Spleen (tissue), 3 donors: ENCODE results near the gene CASTOR1.

Experiments
- POLR2A ChIP-seq, 3 donors: fragments of 450-650 bp; IDR thresholded peaks; one replicate each; pipeline ENCODE4 v1.5.1; 2017; ENCODE audit warnings: antibody characterized with exemption in 3 of 3, mild to moderate bottlenecking in 1 of 3
- POLR2AphosphoS5 ChIP-seq, 3 donors: sonication (generic); formaldehyde crosslinking; IDR thresholded peaks; one replicate each; pipeline ENCODE4 v1.5.1; 2017; ENCODE audit warnings: antibody characterized with exemption in 3 of 3

- TF ChIP-seq POLR2AphosphoS5 (IDR thresholded peaks at IDR 0.05): no peak
- TF ChIP-seq POLR2A (IDR thresholded peaks at IDR 0.05): no peak
Measured at GRCh38 chr22:30245181-30245984, 43.9 kb downstream of the CASTOR1 start.
